ENCODE results near the gene UVRAG.

- no peak for TF ChIP-seq POLR2A (IDR thresholded peaks at IDR 0.05; ENCODE audit: low read length)
- no peak for TF ChIP-seq GATA1 (IDR thresholded peaks at IDR 0.05; ENCODE audit: low read depth, low read length)
These were observed 73.4 kb downstream of the UVRAG start for GRCh38 chr11:75888416-75888815.
